HepG2 (cell line): ENCODE data around the gene RDH12. TPM values are rescaled to one million over a fixed set of nuclear protein-coding genes. Genes with fewer than 3 reads are reported as not detected.
A peak's percentile ranks its signal among the peaks of the same experiment; 100 is the strongest.

Source experiments
- ATAC-seq: fragments of 200-7000 bp; cut with Tn5 transposase; 3 replicates; pipeline ENCODE4 v1.9.1; 2020; ENCODE audit warnings: mild to moderate bottlenecking, moderate library complexity
- BruUV-seq: library from RNA; stranded (reverse); fragments of 400-500 nt; replicated peaks from 2 replicates; lab custom pipeline; 2021; lab: Mats Ljungman, UMichigan
- CTCF ChIA-PET: fragments of 300-600 bp; formaldehyde crosslinking; extraction: SDS; loops from one replicate; lab custom pipeline; 2021; ENCODE audit warnings: low total read pairs, inconsistent platforms, low intra/inter-chr PET ratio; lab: Yijun Ruan, JAX
- POLR2A ChIA-PET: fragments of 350-600 bp; sonication (Branson Sonifier 250); formaldehyde crosslinking; loops from one replicate; lab custom pipeline; 2020; ENCODE audit warnings: antibody characterized with exemption, inconsistent platforms; lab: Yijun Ruan, JAX
- DNase-seq: peaks from one replicate; pipeline ENCODE4 v3.0.0-alpha.2; 2015; ENCODE audit warnings: low spot score
- FAIRE-seq: peaks from 3 replicates; lab custom pipeline; 2011; peaks lifted over from hg19 to GRCh38; lab: Jason Lieb, UNC
- H2AFZ ChIP-seq: one replicate; pipeline ENCODE4 v1.6.1; 2011; ENCODE audit warnings: low read length, inconsistent platforms
- H3K27ac ChIP-seq: fragments of 300-600 bp; 3 replicates; pipeline ENCODE4 v1.8.0; 2011; ENCODE audit warnings: mixed run types, mild to moderate bottlenecking, mixed read lengths, low read length, inconsistent platforms; ENCODE audit not compliant: insufficient read depth; ENCODE audit errors: extremely low read length
- H3K27me3 ChIP-seq, 2 experiments: fragments of 200-600 bp in 1 of 2; 2 replicates in 1 of 2; 3 replicates in 1 of 2; pipeline versions ENCODE4 v1.6.0 to v1.8.0; 2011; ENCODE audit warnings: low read length in 2 of 2, mild to moderate bottlenecking in 2 of 2, moderate library complexity in 2 of 2, inconsistent platforms in 1 of 2; ENCODE audit not compliant: insufficient read depth in 2 of 2, control insufficient read depth in 1 of 2
- H3K36me3 ChIP-seq, 2 experiments: fragments of 200-600 bp in 1 of 2; replicated peaks in 1 of 2; 2 replicates in 1 of 2; 3 replicates in 1 of 2; pipeline versions ENCODE4 v1.5.1 to v1.8.0; 2011; ENCODE audit warnings: low read length in 2 of 2, inconsistent platforms in 1 of 2; ENCODE audit not compliant: insufficient read depth in 2 of 2, control insufficient read depth in 1 of 2
- H3K4me1 ChIP-seq: 2 replicates; pipeline ENCODE4 v1.5.1; 2012; ENCODE audit warnings: low read length, inconsistent platforms; ENCODE audit not compliant: insufficient read depth
- H3K4me2 ChIP-seq: 2 replicates; pipeline ENCODE4 v1.6.0; 2011; ENCODE audit warnings: low read depth, low read length, inconsistent platforms
- H3K4me3 ChIP-seq, 3 experiments: fragments of 200-600 bp in 1 of 3; sonication (generic), shearing (Covaris generic) in 1 of 3; replicated peaks in 1 of 3; 2 replicates each; pipeline ENCODE4 v1.5.1; 2011 to 2016; ENCODE audit warnings: low read length in 3 of 3, inconsistent platforms in 2 of 3, low read depth in 2 of 3, mild to moderate bottlenecking in 2 of 3, control low read depth in 1 of 3, mixed read lengths in 1 of 3; ENCODE audit not compliant: insufficient read depth in 1 of 3
- H3K79me2 ChIP-seq: one replicate; pipeline ENCODE4 v1.6.1; 2011; ENCODE audit warnings: low read length, inconsistent platforms; ENCODE audit not compliant: insufficient read depth
- H3K9ac ChIP-seq: 2 replicates; pipeline ENCODE4 v1.6.0; 2011; ENCODE audit warnings: mild to moderate bottlenecking, low read depth, low read length, inconsistent platforms; ENCODE audit not compliant: insufficient read depth
- H3K9me3 ChIP-seq: 2 replicates; pipeline ENCODE4 v1.5.1; 2012; ENCODE audit warnings: mild to moderate bottlenecking, low read length
- H4K20me1 ChIP-seq: 2 replicates; pipeline ENCODE4 v1.6.0; 2011; ENCODE audit warnings: inconsistent platforms, mild to moderate bottlenecking, low read length, moderate library complexity; ENCODE audit not compliant: insufficient read depth
- ARID3A ChIP-seq: IDR thresholded peaks from 2 replicates; pipeline ENCODE4 v1.6.1; 2012; ENCODE audit warnings: low read depth, low read length, improper control_type of control experiment
- CHD2 ChIP-seq: IDR thresholded peaks from 2 replicates; pipeline ENCODE4 v1.6.1; 2011; ENCODE audit warnings: low read depth, low read length, improper control_type of control experiment
- CREB1 ChIP-seq, 2 experiments: fragments of 450-650 bp in 1 of 2; IDR thresholded peaks; 2 replicates each; pipeline ENCODE4 v1.6.1; 2016 to 2017; ENCODE audit warnings: control low read depth in 1 of 2, mild to moderate bottlenecking in 1 of 2, missing compliant biosample characterization in 1 of 2, missing genetic modification characterization in 1 of 2
- DRAP1 ChIP-seq: IDR thresholded peaks from 2 replicates; pipeline ENCODE4 v1.6.1; 2016; ENCODE audit warnings: missing genetic modification reagents, missing compliant biosample characterization
- IRF9 ChIP-seq: sonication (generic); formaldehyde crosslinking; IDR thresholded peaks from 2 replicates; pipeline ENCODE4 v1.8.0; 2022; ENCODE audit warnings: missing genetic modification reagents, mild to moderate bottlenecking, borderline replicate concordance
- MAFG ChIP-seq: sonication (generic); formaldehyde crosslinking; IDR thresholded peaks from 2 replicates; pipeline ENCODE4 v1.5.1; 2020; ENCODE audit warnings: mild to moderate bottlenecking, missing genetic modification reagents
- MED13 ChIP-seq: sonication (generic); formaldehyde crosslinking; IDR thresholded peaks from 2 replicates; pipeline ENCODE4 v1.5.0; 2020; ENCODE audit warnings: missing genetic modification reagents
- MIXL1 ChIP-seq: IDR thresholded peaks from 2 replicates; pipeline ENCODE4 v1.6.1; 2016
- POGZ ChIP-seq: sonication (generic); formaldehyde crosslinking; IDR thresholded peaks from 2 replicates; pipeline ENCODE4 v1.4.0; 2020; ENCODE audit warnings: mild to moderate bottlenecking, missing genetic modification reagents
- POLR2A ChIP-seq, 2 experiments: IDR thresholded peaks; 2 replicates each; pipeline ENCODE4 v1.6.1; 2011; ENCODE audit warnings: low read depth in 2 of 2, low read length in 2 of 2, mild to moderate bottlenecking in 1 of 2, moderate library complexity in 1 of 2; ENCODE audit not compliant: insufficient read depth in 1 of 2
- RFXAP ChIP-seq: sonication (generic); formaldehyde crosslinking; IDR thresholded peaks from 2 replicates; pipeline ENCODE4 v1.4.0; 2020; ENCODE audit warnings: missing genetic modification reagents, borderline replicate concordance
- SALL1 ChIP-seq: sonication (generic); formaldehyde crosslinking; IDR thresholded peaks from 2 replicates; pipeline ENCODE4 v1.8.0; 2022; ENCODE audit warnings: mild to moderate bottlenecking, missing genetic modification reagents
- SNRNP70 ChIP-seq: fragments of 200-400 bp; formaldehyde crosslinking; IDR thresholded peaks from 2 replicates; pipeline ENCODE4 v1.6.1; 2017; ENCODE audit warnings: mild to moderate bottlenecking, low read depth, low read length, moderate library complexity
- SP2 ChIP-seq: sonication (generic); formaldehyde crosslinking; IDR thresholded peaks from 2 replicates; pipeline ENCODE4 v1.5.1; 2020; ENCODE audit warnings: mild to moderate bottlenecking, missing genetic modification reagents
- TMF1 ChIP-seq: sonication (generic); formaldehyde crosslinking; IDR thresholded peaks from 2 replicates; pipeline ENCODE4 v1.8.1; 2022; ENCODE audit warnings: low read depth, missing genetic modification reagents
- ZNF414 ChIP-seq: sonication (generic); formaldehyde crosslinking; IDR thresholded peaks from 2 replicates; pipeline ENCODE4 v1.5.0; 2020; ENCODE audit warnings: missing genetic modification reagents
- ZNF564 ChIP-seq: sonication (generic); formaldehyde crosslinking; IDR thresholded peaks from 2 replicates; pipeline ENCODE4 v1.8.1; 2023; ENCODE audit warnings: mild to moderate bottlenecking, missing genetic modification reagents
- ZNF577 ChIP-seq: sonication (generic); formaldehyde crosslinking; IDR thresholded peaks from 2 replicates; pipeline ENCODE4 v1.4.0; 2020; ENCODE audit warnings: mild to moderate bottlenecking, low read depth, missing genetic modification reagents, borderline replicate concordance
- ZNF615 ChIP-seq: sonication (generic); formaldehyde crosslinking; IDR thresholded peaks from 2 replicates; pipeline ENCODE4 v1.5.0; 2020; ENCODE audit warnings: mild to moderate bottlenecking, missing genetic modification reagents, borderline replicate concordance
- ZNF644 ChIP-seq: IDR thresholded peaks from 2 replicates; pipeline ENCODE4 v1.6.1; 2016; ENCODE audit warnings: low read depth
- WGBS: methylation state at CpG from one replicate; pipeline ENCODE4 v1.1.6; 2017; ENCODE audit warnings: low lambda C conversion rate; 5-methylcytosine and 5-hydroxymethylcytosine counted together
- in situ Hi-C: cut with HindIII; loops from 2 replicates; pipeline ENCODE4 v1.10.0; 2017; ENCODE audit warnings: low pct_unique_long_range_greater_than_20kb; ENCODE audit not compliant: extremely low pct_ligation_motif_present
- intact Hi-C: fragments of 100-400 bp; cut with micrococcal nuclease; formaldehyde crosslinking; loops from one replicate; pipeline ENCODE4 v1.10.0; 2022; ENCODE audit not compliant: unreplicated experiment
- polyA plus RNA-seq, 8 experiments: library from polyadenylated mRNA; depleted of rRNA in 3 of 8; stranded (reverse) in 7 of 8; unstranded in 1 of 8; fragments of >200 nt; fragmentation: Illumina TruSeq in 4 of 8; extraction: Trizol in 4 of 8; gene quantifications; 2 replicates each; pipeline versions ENCODE4 v1.2.1 to v1.2.3, GENCODE V29; 2011 to 2016; ENCODE audit warnings: low read depth in 4 of 8, missing spikeins in 1 of 8, mixed read lengths in 1 of 8; ENCODE audit not compliant: insufficient read depth in 1 of 8
- total RNA-seq, 5 experiments: library from RNA; depleted of rRNA; stranded (reverse); fragments of >200 nt; fragmentation: Illumina TruSeq; extraction: Trizol; gene quantifications; 2 replicates each; pipeline ENCODE4 v1.2.3, GENCODE V29; 2016; ENCODE audit warnings: low read depth in 1 of 5

Gene RDH12
- total and polyA plus RNA-seq, 2 of the 13 experiments (the other 11 are each of a cell fraction or from before 2014, with no cell fraction given), result 1.6 to 2.1 TPM

GRCh38 chr14:67694791-67695393 lies 6.8 kb upstream of the RDH12 start:
- in situ Hi-C loops (no loop called here), intact Hi-C loops (no loop called here)
- Histone ChIP-seq H3K36me3 (peaks cover 7 to 32% of the 10 kb centered on the region in 2 experiments), H3K9ac (peak overlapping the region; percentile 96), H3K27me3 (no peaks in the 10 kb centered on the region; a peak in 1 of 5 replicates), H3K4me2 (peak overlapping the region; percentile 85), H3K4me1 (peaks cover 52% of the 10 kb centered on the region), H3K4me3 (peak overlapping the region; percentile 94 to 99 (median 96)), H3K79me2 (peaks cover 35% of the 10 kb centered on the region), H3K27ac (peak overlapping the region; percentile 96), H2AFZ (no peak overlapping the region), H3K9me3 (no peaks in the 10 kb centered on the region), H4K20me1 (peaks cover 3% of the 10 kb centered on the region)
- FAIRE-seq, result peak; percentile 97
- WGBS, result under 1% methylated on average over 21 of the region's 21 CpGs
- TSS peak; percentile 100 for BruUV-seq
- DNase-seq, result peak; percentile 92
- ChIA-PET CTCF (no interaction called here), POLR2A (interaction anchor here (0.6 to 2.2 kb wide), 13 partner anchors 9 to 335 kb away, joined by 3 to 13 read pairs (median 5); partner anchors contain the start of genes ATP6V1D, EIF2S1, PIGH and ZFYVE26)
- peak; percentile 94 for ATAC-seq
- 0 out of 2 replicates have a peak, but pooled peaks have one; percentile 22 for TF ChIP-seq TMF1 (CRISPR knock-in tag)
- peak; percentile 67 for TF ChIP-seq SP2 (CRISPR knock-in tag)
- peak; percentile 74 for TF ChIP-seq SALL1
- no peak for TF ChIP-seq ZNF577 (CRISPR knock-in tag)
- TF ChIP-seq MAFG (CRISPR knock-in tag), result no peak
- TF ChIP-seq ZNF564 (CRISPR knock-in tag), result 0 out of 2 replicates have a peak, but pooled peaks have one; percentile 33
- TF ChIP-seq MIXL1 (CRISPR knock-in tag), result 0 out of 2 replicates have a peak, but pooled peaks have one; percentile 19
- peak; percentile 78 for TF ChIP-seq RFXAP (CRISPR knock-in tag)
- TF ChIP-seq CREB1 (IDR thresholded peaks at IDR 0.05), result peak; percentile 75
- TF ChIP-seq CREB1 (CRISPR knock-in tag; IDR thresholded peaks at IDR 0.05), result peak; percentile 63; the same call in 1 of the 2 replicates
- TF ChIP-seq POGZ (CRISPR knock-in tag), result peak; percentile 43
- TF ChIP-seq IRF9 (CRISPR knock-in tag), result peak; percentile 62; the same call in 1 of the 2 replicates
- TF ChIP-seq SNRNP70, result no peak
- TF ChIP-seq CHD2, result 0 out of 2 replicates have a peak, but pooled peaks have one; percentile 11
- TF ChIP-seq ZNF615 (CRISPR knock-in tag), result peak; percentile 62; the same call in 1 of the 2 replicates
- no peak for TF ChIP-seq MED13 (CRISPR knock-in tag)
- TF ChIP-seq ZNF414, result 0 out of 2 replicates have a peak, but pooled peaks have one; percentile 59
- peak; percentile 89 for TF ChIP-seq DRAP1
- TF ChIP-seq ARID3A, result peak; percentile 50; the same call in 1 of the 2 replicates
- 0 out of 2 replicates have a peak, but pooled peaks have one; percentile 27 for TF ChIP-seq ZNF644
- TF ChIP-seq POLR2A (IDR thresholded peaks at IDR 0.05; ENCODE audit: insufficient read depth in 1 of 2, low read depth in 2 of 2, low read length in 2 of 2), result peak; percentile 86 to 93
